Esophagus muscularis mucosa (tissue), 4 donors: Measurements from ENCODE around the gene FAM13A. TPM values are rescaled to one million over a fixed set of nuclear protein-coding genes. Genes with fewer than 3 reads are reported as not detected.
A peak's percentile ranks its signal among the peaks of the same experiment; 100 is the strongest.

Experiments used
- DNase-seq: peaks from one replicate; pipeline ENCODE4 v3.0.0-alpha.2; 2017; ENCODE audit errors: extremely low spot score
- H3K27ac ChIP-seq, 4 donors: fragments of 200-600 bp; sonication (generic); replicated peaks in 1 of 4; 1 replicate in 3 of 4; 2 replicates in 1 of 4; pipeline ENCODE4 v1.5.1; 2016 to 2019; ENCODE audit warnings: mild to moderate bottlenecking in 1 of 4
- H3K27me3 ChIP-seq, 4 donors: fragments of 200-600 bp; sonication (generic); one replicate each; pipeline versions ENCODE4 v1.5.1 to v1.6.0; 2016 to 2019
- H3K36me3 ChIP-seq, 4 donors: fragments of 200-600 bp; sonication (generic); one replicate each; pipeline ENCODE4 v1.5.1; 2016 to 2019
- H3K4me1 ChIP-seq, 4 donors: fragments of 200-600 bp; sonication (generic); one replicate each; pipeline ENCODE4 v1.5.1; 2016 to 2019
- H3K4me3 ChIP-seq, 4 donors: fragments of 200-600 bp; sonication (generic); 1 replicate in 2 of 4; 2 replicates in 2 of 4; pipeline ENCODE4 v1.5.1; 2016 to 2019; ENCODE audit warnings: mild to moderate bottlenecking in 4 of 4, moderate library complexity in 1 of 4
- H3K9me3 ChIP-seq, 4 donors: fragments of 200-600 bp; sonication (generic); 1 replicate in 3 of 4; 2 replicates in 1 of 4; pipeline ENCODE4 v1.5.1; 2016 to 2019
- EP300 ChIP-seq: sonication (generic); formaldehyde crosslinking; IDR thresholded peaks from one replicate; pipeline ENCODE4 v1.6.1; 2017; ENCODE audit warnings: antibody characterized with exemption
- POLR2A ChIP-seq: fragments of 450-650 bp; IDR thresholded peaks from one replicate; pipeline ENCODE4 v1.6.1; 2017; ENCODE audit warnings: antibody characterized with exemption, moderate library complexity, mild to moderate bottlenecking, low read depth
- POLR2AphosphoS5 ChIP-seq, 2 donors: sonication (generic); formaldehyde crosslinking; IDR thresholded peaks; one replicate each; pipeline ENCODE4 v1.6.1; 2017; ENCODE audit warnings: antibody characterized with exemption in 2 of 2
- WGBS: methylation state at CpG from one replicate; pipeline ENCODE4 v1.1.5; 2018; 5-methylcytosine and 5-hydroxymethylcytosine counted together
- intact Hi-C: fragments of 100-400 bp; cut with DNase I; formaldehyde crosslinking; loops from one replicate; pipeline ENCODE4 v1.15.1; 2023
- total RNA-seq, 4 donors: library from RNA; depleted of rRNA; stranded (reverse); fragments of >200 nt; gene quantifications; one replicate each; pipeline versions ENCODE4 v1.1.0 to v1.2.1, GENCODE V29; 2016
- TF ChIP-seq, protein P1 (sequence below), 3 experiments: fragments of 200-600 bp in 2 of 3; fragments of 450-650 bp in 1 of 3; sonication (generic) in 2 of 3; IDR thresholded peaks; one replicate each; pipeline ENCODE4 v1.5.1; 2017 to 2019; ENCODE audit warnings: antibody characterized with exemption in 3 of 3, mild to moderate bottlenecking in 2 of 3, moderate library complexity in 1 of 3

The FAM13A gene
- total RNA-seq, 4 donors from 2014 or later, result 22.4 to 27.2 (median 26.0) TPM

DNA sequence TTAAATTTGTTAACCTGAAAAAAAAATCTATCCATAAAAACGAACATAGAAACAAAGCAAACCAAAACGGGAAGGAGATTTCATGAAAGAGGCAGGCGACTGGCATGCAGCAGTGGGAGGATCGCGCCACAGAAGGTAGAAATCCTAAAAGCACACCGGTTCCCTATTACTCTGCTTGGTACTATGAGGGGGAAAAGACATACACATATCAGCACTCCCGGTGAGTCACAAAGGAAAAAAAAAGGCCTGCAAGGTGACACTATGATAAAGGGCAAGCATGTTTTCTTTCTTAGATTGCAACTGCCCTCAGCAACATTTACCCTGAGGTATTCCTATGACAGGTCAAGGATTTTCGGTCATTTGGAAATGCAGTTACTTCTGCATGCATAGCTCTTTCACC, 298.7 kb downstream of the FAM13A start:
- no peak overlapping the region for H3K27ac ChIP-seq
- no peaks in the 10 kb centered on the region for H3K27me3 ChIP-seq
- no peaks in the 10 kb centered on the region for H3K9me3 ChIP-seq
- TF ChIP-seq POLR2A, result no peak
- TF ChIP-seq POLR2AphosphoS5 (IDR thresholded peaks at IDR 0.05), result no peak
- TF ChIP-seq, protein P1, sequence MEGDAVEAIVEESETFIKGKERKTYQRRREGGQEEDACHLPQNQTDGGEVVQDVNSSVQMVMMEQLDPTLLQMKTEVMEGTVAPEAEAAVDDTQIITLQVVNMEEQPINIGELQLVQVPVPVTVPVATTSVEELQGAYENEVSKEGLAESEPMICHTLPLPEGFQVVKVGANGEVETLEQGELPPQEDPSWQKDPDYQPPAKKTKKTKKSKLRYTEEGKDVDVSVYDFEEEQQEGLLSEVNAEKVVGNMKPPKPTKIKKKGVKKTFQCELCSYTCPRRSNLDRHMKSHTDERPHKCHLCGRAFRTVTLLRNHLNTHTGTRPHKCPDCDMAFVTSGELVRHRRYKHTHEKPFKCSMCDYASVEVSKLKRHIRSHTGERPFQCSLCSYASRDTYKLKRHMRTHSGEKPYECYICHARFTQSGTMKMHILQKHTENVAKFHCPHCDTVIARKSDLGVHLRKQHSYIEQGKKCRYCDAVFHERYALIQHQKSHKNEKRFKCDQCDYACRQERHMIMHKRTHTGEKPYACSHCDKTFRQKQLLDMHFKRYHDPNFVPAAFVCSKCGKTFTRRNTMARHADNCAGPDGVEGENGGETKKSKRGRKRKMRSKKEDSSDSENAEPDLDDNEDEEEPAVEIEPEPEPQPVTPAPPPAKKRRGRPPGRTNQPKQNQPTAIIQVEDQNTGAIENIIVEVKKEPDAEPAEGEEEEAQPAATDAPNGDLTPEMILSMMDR (IDR thresholded peaks at IDR 0.05), result no peak
- peaks cover 0 to 16% (median 10%) of the 10 kb centered on the region in 4 donors for H3K4me1 ChIP-seq
- peaks cover 0 to 15% (median 7%) of the 10 kb centered on the region in 4 donors for H3K36me3 ChIP-seq
- intact Hi-C loops, result no loop called here
- no peak for DNase-seq
- 80% methylated on average over 8 of the region's 8 CpGs for WGBS
- H3K4me3 ChIP-seq, result peak overlapping the region in 2 of 4 donors; percentile 10 to 26

DNA sequence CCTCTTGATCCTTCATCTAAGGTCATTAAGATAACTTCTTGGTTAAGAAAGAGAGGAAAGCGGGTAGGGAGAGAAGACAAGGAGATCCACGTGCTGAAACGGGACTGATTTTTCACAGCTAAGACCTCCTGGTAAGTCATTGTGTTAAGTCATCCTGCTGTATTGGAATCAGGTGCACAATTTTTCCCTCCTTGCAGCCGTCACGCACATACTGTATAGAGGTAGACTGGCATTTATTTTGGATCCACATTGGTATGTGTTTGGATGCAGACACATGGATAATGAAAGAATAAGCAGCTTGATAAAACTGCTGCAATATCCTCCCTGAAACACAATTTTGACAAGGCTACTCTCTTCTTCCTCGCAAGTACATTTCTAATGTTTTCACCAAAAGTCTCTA, 299.2 kb downstream of the FAM13A start:
- Histone ChIP-seq H3K4me1 (peaks cover 0 to 16% (median 10%) of the 10 kb centered on the region in 4 donors), H3K27me3 (no peaks in the 10 kb centered on the region), H3K27ac (no peak overlapping the region), H3K4me3 (no peak overlapping the region), H3K36me3 (peaks cover 0 to 17% (median 9%) of the 10 kb centered on the region in 4 donors), H3K9me3 (no peaks in the 10 kb centered on the region)
- TF ChIP-seq POLR2AphosphoS5 (IDR thresholded peaks at IDR 0.05) (no peak), POLR2A (no peak), EP300 (no peak)
- TF ChIP-seq, protein P1 (IDR thresholded peaks at IDR 0.05), result no peak
- intact Hi-C loops, result no loop called here
- DNase-seq, result no peak
- 85% methylated on average over 6 of the region's 6 CpGs for WGBS

DNA sequence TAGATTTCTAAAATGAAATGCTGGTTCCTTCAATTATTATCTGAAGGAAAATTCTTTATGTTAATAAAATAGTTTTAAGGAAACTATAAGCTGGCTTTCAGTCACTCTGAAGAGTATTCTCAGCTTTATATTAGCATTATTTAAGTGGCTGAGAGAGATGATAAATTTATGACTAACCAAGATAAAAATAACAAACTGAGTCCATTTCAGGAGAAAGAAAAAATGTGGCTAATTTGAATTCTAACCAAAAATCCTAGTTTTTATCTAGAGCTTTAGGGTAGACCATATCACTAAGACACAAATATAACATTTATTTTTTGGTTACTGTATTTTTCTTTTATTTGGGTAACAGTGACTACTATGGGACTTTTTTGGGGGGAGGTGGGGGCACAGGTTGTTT, 299.9 kb downstream of the FAM13A start:
- DNase-seq, result no peak
- Histone ChIP-seq H3K27ac (no peak overlapping the region), H3K36me3 (peaks cover 0 to 18% (median 9%) of the 10 kb centered on the region in 4 donors), H3K4me1 (peaks cover 0 to 16% (median 10%) of the 10 kb centered on the region in 4 donors), H3K27me3 (no peaks in the 10 kb centered on the region), H3K9me3 (no peaks in the 10 kb centered on the region), H3K4me3 (no peak overlapping the region)
- intact Hi-C loops, result no loop called here
- TF ChIP-seq EP300 (no peak), POLR2A (no peak)
- TF ChIP-seq, protein P1 (IDR thresholded peaks at IDR 0.05), result no peak

DNA sequence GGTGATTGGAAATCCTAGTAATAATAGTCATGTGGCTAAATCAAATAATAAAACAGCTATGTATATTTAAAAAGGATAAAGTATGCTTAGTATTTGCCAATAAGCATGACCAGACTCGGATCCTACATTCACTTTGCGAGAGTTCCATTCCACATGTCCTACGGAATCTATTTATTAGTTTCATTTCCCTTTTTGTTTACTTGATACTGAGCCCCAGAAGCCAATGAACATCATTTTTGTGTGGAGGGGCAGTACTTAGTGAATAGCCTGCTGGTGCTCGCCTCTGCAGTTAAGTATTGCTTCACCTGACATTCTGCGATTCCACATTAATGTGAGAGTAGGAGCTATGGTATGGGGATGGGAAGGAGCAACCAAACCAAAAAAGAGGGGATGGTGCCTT, 300.8 kb downstream of the FAM13A start:
- WGBS, result 95% methylated on average over 5 of the region's 5 CpGs
- Histone ChIP-seq H3K36me3 (peaks cover 0 to 25% (median 10%) of the 10 kb centered on the region in 4 donors), H3K4me1 (peaks cover 0 to 16% (median 10%) of the 10 kb centered on the region in 4 donors), H3K27me3 (no peaks in the 10 kb centered on the region), H3K4me3 (no peak overlapping the region), H3K27ac (no peak overlapping the region), H3K9me3 (no peaks in the 10 kb centered on the region)
- intact Hi-C loops, result no loop called here
- TF ChIP-seq, protein P1 (IDR thresholded peaks at IDR 0.05), result no peak
- TF ChIP-seq EP300 (no peak), POLR2AphosphoS5 (IDR thresholded peaks at IDR 0.05) (no peak)
- no peak for DNase-seq

DNA sequence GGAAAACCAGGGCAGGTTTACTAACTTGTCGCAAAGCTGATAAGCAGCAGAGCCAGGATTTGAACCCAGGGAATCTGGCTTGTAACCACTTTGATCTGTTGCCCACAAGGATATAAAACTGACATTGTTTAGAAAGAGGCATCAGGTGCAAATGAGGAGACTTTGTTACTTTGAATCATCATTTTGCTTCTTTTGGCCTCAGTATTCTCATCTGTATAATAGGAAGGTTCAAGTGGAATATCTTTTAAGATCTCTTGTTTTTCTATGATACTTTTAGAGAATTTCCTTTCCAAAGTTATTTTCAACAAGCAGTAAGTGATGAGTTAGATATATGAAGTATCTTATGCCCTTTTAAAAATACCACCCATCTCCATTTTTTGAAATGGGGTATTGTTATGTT, 301.5 kb downstream of the FAM13A start:
- DNase-seq, result no peak
- Histone ChIP-seq H3K4me1 (peaks cover 0 to 16% (median 10%) of the 10 kb centered on the region in 4 donors), H3K36me3 (peaks cover 0 to 32% (median 16%) of the 10 kb centered on the region in 4 donors), H3K4me3 (no peak overlapping the region), H3K27ac (no peak overlapping the region), H3K9me3 (no peaks in the 10 kb centered on the region), H3K27me3 (no peaks in the 10 kb centered on the region)
- 95% methylated on average over 1 of the region's 1 CpG for WGBS
- intact Hi-C loops, result no loop called here
- TF ChIP-seq EP300 (no peak), POLR2A (no peak), POLR2AphosphoS5 (IDR thresholded peaks at IDR 0.05) (no peak)
- TF ChIP-seq, protein P1 (IDR thresholded peaks at IDR 0.05), result no peak
